ENCODE data around the gene SLC16A5.

DNA sequence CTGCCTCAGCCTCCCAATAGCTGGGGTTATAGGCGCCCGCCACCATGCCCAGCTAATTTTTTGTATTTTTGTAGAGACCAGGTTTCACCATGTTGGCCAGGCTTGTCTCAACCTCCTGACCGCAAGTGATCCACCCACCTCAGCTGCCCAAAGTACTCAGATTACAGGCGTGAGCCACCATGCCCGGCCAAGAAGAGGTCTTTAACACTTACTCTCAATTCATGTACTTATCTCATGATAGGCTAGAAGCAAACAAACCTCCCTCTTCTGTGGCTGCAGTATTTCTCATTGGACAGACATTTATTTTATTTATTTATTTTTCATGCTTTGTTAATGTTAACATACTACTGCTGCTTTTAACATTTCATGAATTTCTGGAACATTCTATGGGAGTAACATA, 50.8 kb downstream of the SLC16A5 start:
- peak; percentile 28; the same call in 1 of the 2 replicates for TF ChIP-seq POLR2A (IDR thresholded peaks at IDR 0.05; ENCODE audit: low read depth, low read length)
- no peak for TF ChIP-seq POLR2AphosphoS5 (IDR thresholded peaks at IDR 0.05; ENCODE audit: low read depth, low read length)

All from GM12892 (cell line).